GM10266 (cell line): ENCODE data around the gene GSS.
"Not testable (repeated sequence)": the region's sequence is repeated elsewhere in the genome, so short reads cannot be mapped to it uniquely, and the experiment has no call there.

Source experiments
- DNase-seq: peaks from one replicate; pipeline ENCODE4 v3.0.0; 2012; ENCODE audit errors: extremely low spot score
- TF ChIP-seq, protein P1 (sequence below): IDR thresholded peaks from 2 replicates; pipeline ENCODE4 v1.5.1; 2012; ENCODE audit warnings: mild to moderate bottlenecking, low read depth; ENCODE audit not compliant: control insufficient read depth, insufficient read depth; ENCODE audit errors: missing control alignments

The GSS gene

DNA sequence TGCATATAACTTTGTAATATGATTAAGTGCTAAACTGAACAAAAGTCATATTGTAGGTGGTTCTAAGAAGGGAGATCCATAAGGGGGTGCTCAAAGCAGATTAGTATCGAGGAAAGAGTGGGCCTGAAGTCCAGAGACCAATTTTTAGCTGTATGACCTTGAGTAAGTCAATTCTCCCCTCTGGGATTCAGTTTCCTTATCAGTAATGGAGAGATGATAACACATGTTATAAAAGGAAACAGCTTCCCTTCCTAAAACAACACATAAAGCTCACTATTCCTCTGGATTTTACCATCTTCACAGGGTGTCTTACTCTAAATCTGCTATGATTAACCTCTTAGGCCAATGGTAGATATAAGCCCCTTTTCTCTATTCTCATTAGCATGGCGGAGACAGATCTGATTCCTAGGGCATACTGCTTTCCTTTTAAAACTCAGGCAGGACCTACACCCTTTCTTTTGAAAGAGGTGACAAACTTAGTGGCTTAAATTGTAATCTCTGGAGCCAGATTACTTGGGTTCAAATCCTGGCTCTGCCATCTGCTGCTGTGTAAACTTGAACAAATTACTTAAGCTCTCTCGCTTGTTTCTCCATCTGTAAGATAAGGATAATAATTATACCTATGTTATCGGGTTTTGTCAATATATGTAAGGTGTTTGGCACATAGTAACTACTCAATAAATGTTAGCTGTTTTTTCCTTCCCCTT, 39.7 kb downstream of the GSS start:
- DNase-seq: no peak
- TF ChIP-seq, protein P1, sequence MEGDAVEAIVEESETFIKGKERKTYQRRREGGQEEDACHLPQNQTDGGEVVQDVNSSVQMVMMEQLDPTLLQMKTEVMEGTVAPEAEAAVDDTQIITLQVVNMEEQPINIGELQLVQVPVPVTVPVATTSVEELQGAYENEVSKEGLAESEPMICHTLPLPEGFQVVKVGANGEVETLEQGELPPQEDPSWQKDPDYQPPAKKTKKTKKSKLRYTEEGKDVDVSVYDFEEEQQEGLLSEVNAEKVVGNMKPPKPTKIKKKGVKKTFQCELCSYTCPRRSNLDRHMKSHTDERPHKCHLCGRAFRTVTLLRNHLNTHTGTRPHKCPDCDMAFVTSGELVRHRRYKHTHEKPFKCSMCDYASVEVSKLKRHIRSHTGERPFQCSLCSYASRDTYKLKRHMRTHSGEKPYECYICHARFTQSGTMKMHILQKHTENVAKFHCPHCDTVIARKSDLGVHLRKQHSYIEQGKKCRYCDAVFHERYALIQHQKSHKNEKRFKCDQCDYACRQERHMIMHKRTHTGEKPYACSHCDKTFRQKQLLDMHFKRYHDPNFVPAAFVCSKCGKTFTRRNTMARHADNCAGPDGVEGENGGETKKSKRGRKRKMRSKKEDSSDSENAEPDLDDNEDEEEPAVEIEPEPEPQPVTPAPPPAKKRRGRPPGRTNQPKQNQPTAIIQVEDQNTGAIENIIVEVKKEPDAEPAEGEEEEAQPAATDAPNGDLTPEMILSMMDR: no peak

DNA sequence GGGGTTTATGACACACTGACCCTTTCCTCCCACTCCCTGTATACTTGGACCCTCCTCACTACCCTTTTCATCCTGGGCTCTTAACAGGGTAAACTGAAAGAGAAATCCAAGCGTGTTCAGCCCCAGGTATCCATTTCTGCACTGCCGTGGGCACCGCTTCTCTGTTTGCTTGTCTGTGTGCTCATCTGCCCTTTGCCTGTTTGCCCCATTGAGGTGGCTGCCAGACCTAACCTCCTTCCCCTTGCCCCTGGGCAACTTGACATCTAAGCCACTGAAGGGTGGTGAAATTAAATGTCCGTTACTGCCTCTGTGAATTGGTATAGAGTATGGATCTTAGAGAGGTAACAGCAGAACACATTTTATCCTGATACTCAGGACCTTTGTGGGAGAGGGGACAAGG, 40.5 kb downstream of the GSS start:
- TF ChIP-seq, protein P1: no peak
- DNase-seq: no peak

DNA sequence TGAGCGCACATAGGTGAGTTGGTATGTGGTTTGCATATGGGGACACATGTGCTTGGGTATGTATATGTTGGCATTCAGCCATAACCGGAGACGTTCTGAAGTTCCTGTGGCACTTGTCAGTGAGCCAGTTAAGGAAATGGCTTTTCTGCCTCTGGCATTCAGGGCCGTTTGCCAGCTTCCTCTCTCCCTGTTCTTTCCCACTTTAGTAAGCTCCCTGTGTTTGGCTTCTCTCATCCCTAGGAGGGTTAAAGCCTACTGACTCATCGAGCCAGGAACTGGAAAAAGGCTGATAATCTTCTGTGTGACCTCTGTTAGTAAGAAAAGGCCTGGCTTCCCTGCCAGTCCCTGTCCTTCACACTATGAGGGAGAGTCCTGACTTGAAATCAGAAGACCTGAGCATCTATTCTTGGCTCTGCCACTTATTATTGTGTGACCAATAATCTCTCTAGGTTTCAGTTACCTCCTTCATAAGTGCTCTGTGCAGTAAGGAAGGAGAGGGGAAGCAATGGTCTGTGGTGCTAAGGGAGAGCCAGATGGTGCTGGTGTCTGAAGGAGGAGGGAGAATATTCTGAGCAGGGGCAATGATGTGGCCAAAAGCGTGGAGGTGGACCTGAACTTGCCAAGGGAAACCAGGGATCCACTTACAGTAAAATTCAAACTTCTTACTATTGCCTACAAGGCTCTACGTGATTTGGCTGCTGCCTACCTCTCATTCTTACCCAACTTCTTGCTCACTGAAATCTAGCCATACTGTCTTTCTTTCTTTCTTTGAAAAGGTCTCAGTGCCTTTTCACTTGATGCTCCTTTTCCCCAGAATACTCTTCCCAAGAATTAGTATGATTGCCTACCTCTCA, 47.8 kb downstream of the GSS start:
- DNase-seq: no peak
- TF ChIP-seq, protein P1: no peak

DNA sequence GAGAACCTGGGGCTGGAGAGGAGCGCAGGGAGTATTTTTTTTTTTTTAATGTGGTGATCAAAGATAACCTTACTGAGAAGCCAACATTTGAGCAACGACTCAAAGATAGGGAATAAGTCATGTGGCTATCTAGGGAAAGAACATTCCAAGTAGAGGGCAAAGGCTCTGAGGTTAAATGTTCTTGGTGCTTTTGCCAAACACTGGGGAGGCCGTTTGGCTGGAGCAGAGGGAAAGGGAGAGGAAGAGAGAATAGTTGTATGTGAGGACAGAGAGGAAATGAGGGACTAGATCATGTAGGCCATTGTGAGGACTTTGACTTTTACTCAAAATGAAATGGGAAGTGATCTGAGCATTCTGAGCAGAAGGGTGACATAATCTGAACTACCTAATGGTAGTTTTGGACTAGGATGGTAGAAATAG, 51.4 kb downstream of the GSS start:
- DNase-seq: peak; percentile 44
- TF ChIP-seq, protein P1: no peak

DNA sequence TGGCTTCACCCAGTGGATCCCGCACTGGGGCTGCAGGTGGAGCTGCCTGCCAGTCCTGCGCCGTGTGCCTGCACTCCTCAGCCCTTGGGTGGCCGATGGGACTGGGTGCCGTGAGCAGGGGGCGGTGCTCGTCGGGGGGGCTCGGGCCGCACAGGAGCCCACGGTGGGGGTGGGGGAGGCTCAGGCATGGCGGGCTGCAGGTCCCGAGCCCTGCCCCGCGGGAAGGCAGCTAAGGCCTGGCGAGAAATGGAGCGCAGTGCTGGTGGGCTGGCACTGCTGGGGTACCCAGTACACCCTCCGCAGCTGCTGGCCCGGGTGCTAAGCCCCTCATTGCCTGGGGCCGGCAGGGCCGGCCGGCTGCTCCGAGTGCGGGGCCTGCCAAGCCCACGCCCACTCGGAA, 56.9 kb downstream of the GSS start:
- DNase-seq: not testable (repeated sequence)

DNA sequence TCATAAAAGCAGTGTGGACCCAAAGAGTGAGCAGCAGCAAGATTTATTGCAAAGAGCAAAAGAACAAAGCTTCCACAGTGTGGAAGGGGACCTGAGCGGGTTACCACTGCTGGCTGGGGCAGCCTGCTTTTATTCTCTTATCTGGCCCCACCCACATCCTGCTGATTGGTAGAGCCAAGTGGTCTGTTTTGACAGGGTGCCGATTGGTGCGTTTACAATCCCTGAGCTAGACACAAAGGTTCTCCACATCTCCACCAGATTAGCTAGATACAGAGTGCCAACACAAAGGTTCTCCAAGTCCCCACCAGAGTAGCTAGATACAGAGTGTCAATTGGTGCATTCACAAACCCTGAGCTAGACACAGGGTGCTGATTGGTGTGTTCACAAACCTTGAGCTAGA, 57.5 kb downstream of the GSS start:
- DNase-seq: not testable (repeated sequence)

DNA sequence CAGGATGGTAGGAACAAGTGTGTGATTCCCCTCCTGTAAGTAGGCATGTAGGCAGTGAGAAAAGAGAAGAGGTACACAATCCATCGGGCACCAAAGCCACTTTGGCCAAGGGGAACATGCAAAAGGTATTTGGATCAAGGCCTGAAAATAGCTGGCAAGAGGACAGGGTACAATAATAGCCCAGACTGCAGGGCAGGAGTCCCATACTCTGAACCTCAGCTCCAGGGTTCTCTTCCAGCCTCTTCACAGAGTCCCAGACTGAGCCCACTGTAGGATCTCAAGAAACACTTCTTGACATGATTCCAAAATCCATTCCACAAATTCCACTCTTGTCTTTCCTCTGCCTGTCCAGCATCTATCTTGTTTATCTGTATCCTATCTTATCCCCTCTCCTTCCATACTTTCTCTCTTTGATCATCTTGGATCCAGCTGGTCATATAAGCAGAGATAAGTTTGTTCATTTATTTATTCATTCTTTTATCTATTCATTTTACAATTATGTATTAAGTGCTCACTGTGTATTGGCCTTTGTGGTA, 59.5 kb downstream of the GSS start:
- TF ChIP-seq, protein P1: no peak
- no peak for DNase-seq

DNA sequence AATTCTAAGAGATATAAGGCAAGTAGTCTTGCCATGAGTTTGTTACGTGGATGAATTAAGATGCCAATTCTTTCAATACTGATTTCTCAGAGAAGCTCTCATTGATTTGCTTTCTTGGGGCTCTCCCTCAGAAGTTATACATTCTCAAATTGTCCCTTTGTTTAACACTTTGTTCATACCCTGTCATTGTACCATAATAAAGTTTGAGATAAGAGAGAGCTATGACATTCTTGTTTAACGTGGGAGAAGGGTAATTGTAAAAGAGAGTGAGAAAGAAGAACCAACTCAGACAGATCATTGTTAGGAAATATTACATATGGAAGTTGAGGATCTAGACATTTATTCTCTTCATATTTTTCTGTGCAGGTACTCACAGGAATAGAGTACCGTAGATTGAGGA, 60.1 kb downstream of the GSS start:
- no peak for DNase-seq
- TF ChIP-seq, protein P1: no peak
